NK-92 treated with Interleukin-12 subunit alpha and Interleukin-12 subunit beta, amount 100 ng/mL, for 24 hours (cell line): Measurements from ENCODE around the gene OSGEPL1.
"Not testable (repeated sequence)": the region's sequence is repeated elsewhere in the genome, so short reads cannot be mapped to it uniquely, and the experiment has no call there.

Experiments
- DNase-seq: peaks from one replicate; lab custom pipeline; 2025; lab: John Stamatoyannopoulos, UW

OSGEPL1 gene, protein sequence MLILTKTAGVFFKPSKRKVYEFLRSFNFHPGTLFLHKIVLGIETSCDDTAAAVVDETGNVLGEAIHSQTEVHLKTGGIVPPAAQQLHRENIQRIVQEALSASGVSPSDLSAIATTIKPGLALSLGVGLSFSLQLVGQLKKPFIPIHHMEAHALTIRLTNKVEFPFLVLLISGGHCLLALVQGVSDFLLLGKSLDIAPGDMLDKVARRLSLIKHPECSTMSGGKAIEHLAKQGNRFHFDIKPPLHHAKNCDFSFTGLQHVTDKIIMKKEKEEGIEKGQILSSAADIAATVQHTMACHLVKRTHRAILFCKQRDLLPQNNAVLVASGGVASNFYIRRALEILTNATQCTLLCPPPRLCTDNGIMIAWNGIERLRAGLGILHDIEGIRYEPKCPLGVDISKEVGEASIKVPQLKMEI

GRCh38 chr2:189762551-189763298, at the start of gene OSGEPL1:
TSS of gene OSGEPL1 (minus strand) at chr2:189762792. CDS start at chr2:189761640, 1,152 bp downstream.
- peak; percentile 89 for DNase-seq

DNA sequence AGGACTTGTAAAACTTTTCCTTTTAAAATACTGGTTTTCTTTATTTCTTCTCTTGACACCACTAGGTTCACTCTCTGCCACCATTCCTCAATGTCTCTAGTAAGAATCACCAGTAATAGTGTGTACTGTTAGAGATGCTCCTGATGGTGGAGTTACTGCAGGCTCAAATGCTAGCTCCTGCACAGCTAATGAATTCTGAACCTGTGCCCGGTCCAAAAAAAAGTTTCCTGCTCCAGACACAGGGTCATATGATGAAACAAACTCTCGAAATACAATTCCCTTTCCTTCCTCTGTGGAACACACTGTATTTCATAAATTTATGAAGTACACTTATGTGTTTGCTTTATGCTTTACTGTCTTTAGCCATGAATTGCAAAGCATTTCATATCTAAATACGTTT, 40.8 kb upstream of the OSGEPL1 start:
- no peak for DNase-seq

DNA sequence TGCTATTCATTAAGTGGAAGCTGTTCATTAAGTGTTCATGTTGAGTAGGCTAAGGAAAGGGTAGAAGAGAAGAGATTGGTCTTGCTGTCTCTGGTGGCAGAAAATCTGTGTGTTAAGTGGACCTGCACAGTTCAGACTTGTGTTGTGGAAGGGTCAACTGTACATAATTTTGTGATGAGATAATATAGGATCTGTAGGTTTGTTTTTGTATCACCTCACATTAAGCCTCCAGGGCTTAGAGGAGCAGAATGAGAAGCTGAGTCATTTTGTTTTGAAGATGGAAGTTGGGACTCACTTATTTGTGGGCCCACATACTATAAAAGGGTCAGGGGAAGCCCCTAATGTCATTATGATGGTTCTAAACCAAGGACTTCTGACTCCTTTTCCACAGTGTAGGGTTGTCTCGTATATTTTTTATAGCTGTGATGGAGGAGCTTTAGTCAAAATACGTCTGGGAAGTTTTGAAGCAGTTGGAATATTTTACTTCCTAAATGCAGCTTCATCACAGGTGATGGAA, 39.9 kb upstream of the OSGEPL1 start:
- no peak for DNase-seq

DNA sequence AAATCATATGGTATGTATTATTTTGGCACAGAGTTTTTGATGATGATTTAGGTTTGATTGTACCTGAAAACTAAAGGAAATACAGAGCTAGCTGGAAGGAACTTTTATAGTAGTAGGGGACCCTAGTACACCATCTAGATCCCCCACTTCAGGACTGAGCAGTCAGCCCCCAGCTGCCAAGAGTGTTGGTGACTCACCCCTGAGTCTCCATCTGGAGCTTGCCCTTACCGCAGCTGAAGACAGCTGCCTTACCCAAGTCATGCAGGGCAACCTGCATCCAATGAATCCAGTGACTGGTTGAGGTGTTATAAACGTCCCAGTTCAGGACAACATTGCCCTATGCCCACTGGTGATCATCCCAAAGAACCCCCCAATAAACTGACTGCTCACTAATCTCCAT, 36.9 kb upstream of the OSGEPL1 start:
- peak; percentile 25 for DNase-seq

DNA sequence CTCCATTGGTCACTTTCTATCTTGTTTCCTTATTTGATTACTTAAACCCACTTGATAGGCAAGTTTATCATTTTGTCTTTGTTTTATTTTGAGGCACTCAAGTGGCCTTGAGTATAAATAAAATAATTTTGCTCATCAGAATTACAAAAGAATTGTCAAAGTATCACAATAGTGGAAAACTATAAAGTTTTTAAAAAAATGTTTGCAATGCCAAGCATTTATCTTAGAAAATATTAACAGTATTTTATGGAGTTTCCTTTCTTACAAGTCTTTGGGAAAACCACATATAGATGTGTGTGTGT, 36.4 kb upstream of the OSGEPL1 start:
- DNase-seq: no peak

DNA sequence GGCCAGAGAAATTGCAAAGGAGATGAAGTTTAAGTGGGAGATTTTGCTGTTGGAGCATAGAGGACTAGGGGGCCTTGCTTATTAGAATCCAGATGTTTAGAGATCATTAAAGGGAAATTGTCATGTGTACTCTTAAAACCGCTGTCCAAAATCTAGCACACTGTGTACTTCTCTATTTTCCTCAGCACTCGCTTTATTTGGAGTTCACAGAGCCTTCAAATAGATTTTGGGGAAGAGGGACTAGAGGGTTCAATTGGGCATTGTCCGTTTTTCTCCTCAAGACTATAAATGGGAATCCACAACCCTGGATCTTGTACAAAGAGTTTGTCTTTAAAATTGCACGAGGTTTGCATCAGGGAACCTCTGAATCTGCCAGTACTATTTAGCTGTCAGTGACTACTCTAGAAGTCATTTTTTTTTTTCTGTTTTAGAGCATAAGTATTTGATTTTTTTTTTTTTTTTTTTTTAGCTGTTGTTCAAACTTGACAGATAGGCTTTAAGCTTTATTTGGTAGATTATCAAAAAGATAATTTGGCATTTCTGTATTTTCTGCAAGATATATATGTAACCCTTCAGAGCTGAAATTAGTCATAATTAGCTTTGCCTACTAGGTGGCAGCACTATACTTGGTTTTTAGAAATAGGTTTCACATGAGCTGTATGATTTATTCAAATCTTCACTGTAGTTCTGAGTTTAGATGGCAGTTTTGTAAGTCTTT, 35.9 kb upstream of the OSGEPL1 start:
- no peak for DNase-seq

GRCh38 chr2:189797902-189798301, 35.3 kb upstream of the OSGEPL1 start:
- DNase-seq: no peak

- DNase-seq: no peak
Observed at GRCh38 chr2:189794310-189794709, 31.7 kb upstream of the OSGEPL1 start.

DNA sequence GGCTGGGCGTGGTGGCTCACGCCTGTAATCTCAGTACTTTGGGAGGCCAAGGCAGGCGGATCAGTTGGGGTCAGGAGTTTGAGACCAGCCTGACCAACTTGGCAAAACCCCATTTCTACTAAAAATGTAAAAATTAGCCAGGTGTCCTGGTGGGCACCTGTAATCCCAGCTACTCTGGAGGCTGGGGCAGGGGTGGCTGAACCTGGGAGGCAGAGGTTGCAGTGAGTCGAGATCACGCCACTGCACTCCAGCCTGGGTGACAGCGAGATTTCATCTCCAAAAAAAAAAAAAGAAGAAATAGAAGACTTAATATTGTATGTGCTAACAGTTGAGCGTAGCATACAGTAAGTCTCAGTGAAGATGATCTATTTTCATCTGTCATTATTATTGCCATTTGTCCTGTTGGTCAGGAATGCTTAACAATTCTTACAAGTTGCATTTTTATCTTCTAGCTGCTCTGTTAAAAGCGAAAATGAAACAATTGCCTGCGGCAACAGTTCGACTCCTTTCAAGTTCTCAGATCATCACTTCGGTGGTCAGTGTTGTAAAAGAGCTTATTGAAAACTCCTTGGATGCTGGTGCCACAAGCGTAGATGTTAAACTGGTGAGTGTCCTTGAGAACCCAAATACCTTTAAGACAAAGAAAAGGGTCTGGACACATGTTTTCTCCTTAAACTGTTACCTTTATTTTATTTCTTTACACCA, 28.9 kb upstream of the OSGEPL1 start:
- DNase-seq: no peak

- peak; percentile 93 for DNase-seq
Observed at GRCh38 chr2:189783927-189784867, 21.6 kb upstream of the OSGEPL1 start, which contains the start of the genes ORMDL1 and PMS1. TSS of gene ORMDL1 (minus strand) at chr2:189784339. CDS start at chr2:189782595, 1,744 bp downstream. TSS of gene PMS1 (plus strand) at chr2:189784450. CDS start at chr2:189791810, 7,360 bp downstream.

GRCh38 chr2:189783451-189783926, 20.9 kb upstream of the OSGEPL1 start:
- DNase-seq: no peak

- DNase-seq: no peak
Observed at GRCh38 chr2:189782221-189782671, 19.7 kb upstream of the OSGEPL1 start.

- DNase-seq: no peak
Observed at GRCh38 chr2:189772212-189772611, 9.6 kb upstream of the OSGEPL1 start.

DNA sequence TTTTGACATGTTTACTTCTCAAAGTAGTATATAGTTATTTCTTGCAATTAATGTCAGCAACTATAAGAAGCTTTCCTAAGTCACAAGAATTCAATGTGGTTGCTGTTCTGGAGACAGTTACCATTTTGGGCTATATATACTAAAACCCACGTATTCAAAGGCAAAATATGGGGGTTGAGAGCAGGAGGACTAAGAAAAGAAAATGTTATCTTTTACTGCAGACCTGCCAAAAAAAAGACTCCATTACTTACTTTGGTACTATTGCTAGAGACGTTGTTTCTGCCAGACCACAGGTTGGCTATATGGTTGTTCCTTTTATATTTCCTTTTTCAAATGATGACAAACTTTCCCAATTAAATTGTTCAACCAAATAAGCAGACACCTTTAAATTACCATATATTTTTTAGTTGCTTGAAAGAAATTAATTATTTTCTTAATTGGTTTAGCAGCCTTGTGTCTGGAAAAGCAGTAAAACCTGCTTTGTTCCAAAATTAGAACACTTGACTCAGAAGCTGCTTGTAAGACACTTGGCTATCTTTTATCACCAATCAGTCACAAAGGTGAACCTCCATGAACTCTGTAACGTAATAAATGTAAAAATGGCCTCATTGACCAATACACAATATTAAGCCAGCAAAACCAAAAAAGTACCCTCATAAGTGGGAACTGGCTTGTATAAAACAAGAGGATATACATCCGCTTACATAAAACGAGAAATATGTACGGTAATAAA, 8.2 kb upstream of the OSGEPL1 start:
- DNase-seq: no peak

- DNase-seq: no peak
Observed at GRCh38 chr2:189763908-189764661, 1.5 kb upstream of the OSGEPL1 start.

- DNase-seq: no peak
Observed at GRCh38 chr2:189762229-189762550, 402 bp downstream of the OSGEPL1 start.

GRCh38 chr2:189760154-189760553, 2.4 kb downstream of the OSGEPL1 start:
- DNase-seq: not testable (repeated sequence)

DNA sequence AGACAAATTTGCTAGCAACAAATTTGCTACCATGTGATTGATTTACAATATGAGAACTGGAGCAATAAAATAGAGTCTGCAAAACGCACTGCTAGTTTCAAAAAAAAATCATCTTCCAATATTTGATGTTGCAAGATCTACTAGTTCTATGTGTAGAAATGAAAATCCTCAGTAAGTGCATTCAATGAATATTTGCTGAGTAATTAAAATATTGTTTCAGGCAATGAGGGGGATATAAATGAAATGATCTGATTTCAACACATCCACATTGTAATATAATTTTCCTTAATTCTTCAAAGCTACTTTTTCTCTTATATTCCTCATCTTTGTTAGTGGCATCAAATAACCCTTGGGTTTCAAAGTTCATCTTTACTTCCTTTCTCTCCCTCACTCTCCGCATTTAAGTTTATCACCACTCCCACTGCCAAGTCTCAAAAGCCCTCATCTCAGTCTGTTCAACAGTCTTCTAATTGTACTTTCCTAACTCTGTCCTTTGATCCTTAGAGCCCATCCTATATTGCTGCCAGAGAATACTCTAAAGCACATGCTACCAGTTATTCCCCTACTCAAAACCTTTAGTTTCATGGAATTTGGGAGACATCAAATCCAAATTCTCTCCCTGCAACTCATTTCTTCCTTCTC, 6.2 kb downstream of the OSGEPL1 start:
- DNase-seq: no peak
